Brain pericyte (primary cell): ENCODE measurements around the gene JADE3.
A peak's percentile ranks its signal among the peaks of the same experiment; 100 is the strongest.
"Not testable (repeated sequence)": the region's sequence is repeated elsewhere in the genome, so short reads cannot be mapped to it uniquely, and the experiment has no call there.

Experiments used
- DNase-seq: peaks from one replicate; pipeline ENCODE4 v3.0.0-alpha.2; 2012; ENCODE audit warnings: low read depth, low spot score

JADE3 gene

GRCh38 chrX:46935295-46935694 lies 23.1 kb downstream of the JADE3 start:
- DNase-seq = no peak

- no peak for DNase-seq
Measured at GRCh38 chrX:46938589-46938988, 26.4 kb downstream of the JADE3 start.

GRCh38 chrX:46941341-46941740 lies 29.1 kb downstream of the JADE3 start:
- DNase-seq = no peak

- DNase-seq = no peak
Measured at GRCh38 chrX:46953137-46953527, 40.9 kb downstream of the JADE3 start.

- peak; percentile 39 for DNase-seq
Measured at GRCh38 chrX:46953597-46953996, 41.4 kb downstream of the JADE3 start.

GRCh38 chrX:46954716-46955115 lies 42.5 kb downstream of the JADE3 start:
- DNase-seq = no peak

GRCh38 chrX:46956589-46956988 lies 44.4 kb downstream of the JADE3 start:
- DNase-seq = not testable (repeated sequence)

- no peak for DNase-seq
Measured at GRCh38 chrX:46957297-46957696, 45.1 kb downstream of the JADE3 start.

- no peak for DNase-seq
Measured at GRCh38 chrX:46959101-46959500, 46.9 kb downstream of the JADE3 start.

GRCh38 chrX:46959985-46960700 lies 47.9 kb downstream of the JADE3 start:
- DNase-seq = no peak

- no peak for DNase-seq
Measured at GRCh38 chrX:46961097-46961496, 48.9 kb downstream of the JADE3 start.

- no peak for DNase-seq
Measured at GRCh38 chrX:46961574-46962283, 49.5 kb downstream of the JADE3 start.

- DNase-seq = no peak
Measured at GRCh38 chrX:46965125-46965758, 53.0 kb downstream of the JADE3 start.

GRCh38 chrX:46967547-46967946 lies 55.3 kb downstream of the JADE3 start:
- DNase-seq = no peak

- not testable (repeated sequence) for DNase-seq
Measured at GRCh38 chrX:46977046-46977445, 64.8 kb downstream of the JADE3 start.

- peak; percentile 32 for DNase-seq
Measured at GRCh38 chrX:46978341-46979291, 66.4 kb downstream of the JADE3 start.

GRCh38 chrX:46984705-46985104 lies 72.5 kb downstream of the JADE3 start:
- no peak for DNase-seq

GRCh38 chrX:46989548-46989947 lies 77.3 kb downstream of the JADE3 start:
- no peak for DNase-seq

- no peak for DNase-seq
Measured at GRCh38 chrX:46991664-46992063, 79.4 kb downstream of the JADE3 start.

GRCh38 chrX:46992070-46992469 lies 79.8 kb downstream of the JADE3 start:
- DNase-seq = no peak

- no peak for DNase-seq
Measured at GRCh38 chrX:46994096-46994495, 81.9 kb downstream of the JADE3 start.

- DNase-seq = no peak
Measured at GRCh38 chrX:47012131-47012530, 99.9 kb downstream of the JADE3 start.
